A549 treated with CpdA at 1 μM for 4 hours (cell line): ENCODE measurements around the gene DOCK8. TPM values are rescaled to one million over a fixed set of nuclear protein-coding genes. Genes with fewer than 3 reads are reported as not detected.

ENCODE experiments used
- total RNA-seq: library from RNA; stranded (reverse); fragments of 200-300 nt; extraction: Qiagen RNA extraction; gene quantifications from 5 replicates; pipeline ENCODE4 v1.2.3, GENCODE V29; 2022; ENCODE audit warnings: low read depth

The DOCK8 gene
- total RNA-seq, result 0.27 to 0.52 TPM (median 0.36 TPM) in 5 replicates

DNA sequence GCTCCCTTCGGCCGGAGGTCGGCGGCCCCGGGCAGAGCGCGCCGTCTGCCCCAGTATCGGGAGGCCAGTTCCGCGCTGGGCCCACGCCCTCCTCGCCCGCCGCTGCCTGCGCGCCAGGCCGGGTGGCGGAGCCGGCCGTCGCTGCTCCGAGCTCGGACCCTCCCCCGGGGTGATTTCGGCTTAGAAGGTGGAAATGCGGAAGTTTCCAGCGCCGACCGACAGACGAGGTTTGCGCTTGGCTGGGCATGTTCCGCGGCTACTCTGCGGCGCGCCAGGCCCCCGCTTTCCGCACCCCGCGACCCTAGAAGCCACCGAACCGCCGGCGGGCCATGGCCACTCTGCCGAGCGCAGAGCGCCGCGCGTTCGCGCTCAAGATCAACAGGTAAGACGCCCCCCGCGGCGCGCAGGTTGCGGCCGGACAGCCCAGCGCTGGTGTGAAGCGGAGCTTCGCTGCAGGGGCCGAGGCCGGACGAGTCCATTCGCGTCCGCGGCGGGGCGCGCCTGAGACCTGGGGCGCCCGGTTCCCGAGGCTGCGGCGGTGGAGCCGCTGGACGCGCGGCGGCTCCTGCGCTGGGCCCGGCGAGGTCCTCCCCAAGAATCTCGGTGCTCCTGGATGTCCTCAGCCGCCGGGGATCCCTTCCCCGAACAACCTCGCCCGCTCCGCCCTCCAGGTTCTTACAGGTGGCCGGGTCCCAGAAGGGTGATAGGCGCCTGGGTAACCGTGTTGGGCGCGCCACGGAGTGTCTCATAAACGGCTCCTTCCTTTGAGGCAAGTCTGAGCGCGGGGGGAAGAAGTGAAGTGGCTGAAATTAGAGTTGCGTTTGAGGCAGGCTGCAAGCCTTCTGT is at the start of gene DOCK8:
Gene DOCK8, plus strand, starts transcription at position 218 of the 846 bp plus-strand sequence. Its CDS starts 112 bp downstream, at position 330.

DNA sequence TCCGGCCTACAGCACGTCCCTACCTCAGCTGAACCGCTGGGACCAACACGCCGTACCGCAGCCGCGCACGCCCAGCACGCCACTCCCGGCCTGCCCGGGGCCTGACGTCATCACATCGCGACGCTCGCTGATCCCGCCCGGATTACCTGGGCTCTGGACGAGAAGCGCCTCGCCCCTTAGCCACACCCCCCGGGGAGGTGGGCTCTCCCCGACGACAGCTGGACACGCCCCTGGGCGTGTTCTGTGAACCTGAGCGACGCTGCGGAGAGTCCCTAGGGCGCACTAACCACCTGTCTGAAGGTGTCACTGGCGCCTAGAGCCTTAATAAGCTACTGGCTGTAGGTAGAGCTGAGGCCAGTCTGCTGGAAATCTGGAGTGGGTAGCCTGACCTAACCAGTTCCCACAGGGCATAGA is 35.7 kb upstream of the DOCK8 start, which contains the start of gene ZNG1A:
Gene ZNG1A, minus strand, starts transcription at position 87 of the 414 bp plus-strand sequence. CDS start 87 bp downstream, outside the sequence.

DNA sequence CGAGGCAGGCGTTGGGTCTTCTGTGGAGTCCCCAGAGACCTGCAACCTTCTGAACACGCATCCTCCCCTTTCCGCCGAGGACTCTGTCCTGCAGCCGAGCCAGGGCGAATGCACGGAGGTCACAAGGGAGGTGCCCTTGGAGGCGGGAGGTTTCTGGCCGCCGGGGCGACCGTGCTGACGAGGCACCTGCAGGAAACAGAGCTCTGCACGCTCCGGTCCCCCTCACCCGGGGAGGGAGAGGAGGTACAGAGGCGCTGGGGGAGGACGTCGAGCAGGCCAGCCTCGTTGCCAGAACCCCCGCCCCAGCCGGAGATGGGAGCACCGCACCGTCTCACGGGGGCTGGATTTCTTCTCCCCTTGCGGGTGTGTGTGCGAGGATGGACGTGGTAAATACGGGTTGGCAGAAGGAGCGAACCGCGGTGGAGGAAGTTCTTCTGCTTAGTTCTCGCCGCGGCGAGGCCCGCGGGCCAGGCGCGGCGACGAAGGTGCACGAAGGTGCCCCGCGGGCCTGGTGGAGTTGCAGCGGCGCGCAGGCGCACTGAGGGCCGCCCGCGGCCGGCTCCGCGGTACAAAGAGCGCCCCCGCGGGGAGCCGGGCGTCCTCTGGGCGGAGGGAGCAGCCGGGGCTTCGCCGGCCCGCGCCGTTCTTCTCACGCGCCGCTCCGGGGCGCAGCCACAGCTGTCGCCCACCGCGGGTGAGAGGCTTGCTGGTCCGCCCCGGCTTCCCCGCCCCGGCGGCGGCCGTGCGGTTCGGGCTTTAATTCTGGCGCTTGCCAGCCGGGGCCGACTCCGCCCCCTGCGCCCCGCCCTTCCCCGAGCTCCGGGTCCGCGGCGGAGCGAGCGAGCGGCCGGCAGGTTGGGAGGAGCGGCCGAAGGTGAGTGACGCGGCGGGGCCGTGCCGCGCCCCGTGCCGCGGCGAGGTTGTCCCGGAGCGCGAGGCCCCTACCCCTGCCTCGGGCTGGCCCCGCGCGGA is 289.5 kb downstream of the DOCK8 start, which contains the start of gene KANK1:
Gene KANK1, plus strand, starts transcription at position 815 of the 972 bp plus-strand sequence.

Other genes with a start within 250 kb of the DOCK8 start
- gene WASHC1, start 185.4 kb upstream of the DOCK8 start, total RNA-seq, result 8.2 to 13.3 TPM (median 11.2 TPM) in 5 replicates
- 0.29 to 0.59 TPM (median 0.53 TPM) in 5 replicates for gene FOXD4, start 96.4 kb upstream of the DOCK8 start, total RNA-seq
- 24.6 to 28.8 TPM (median 28.1 TPM) in 5 replicates for gene ZNG1A, start 35.8 kb upstream of the DOCK8 start, total RNA-seq